Mesendoderm (in vitro differentiated cells): ENCODE measurements around the gene METRN.
A peak's percentile ranks its signal among the peaks of the same experiment; 100 is the strongest.

Experiments
- DNase-seq: peaks from one replicate; pipeline ENCODE4 v3.0.0; 2013
- H2AK5ac ChIP-seq: 2 replicates; pipeline ENCODE4 v1.6.1; 2013; ENCODE audit warnings: low read length, inconsistent platforms
- H2BK120ac ChIP-seq: 2 replicates; pipeline ENCODE4 v1.6.1; 2013; ENCODE audit warnings: low read depth, mild to moderate bottlenecking, low read length, moderate library complexity, mixed read lengths
- H2BK15ac ChIP-seq: replicated peaks from 2 replicates; pipeline ENCODE4 v1.6.1; 2013; ENCODE audit warnings: low read depth, mild to moderate bottlenecking, moderate library complexity
- H2BK5ac ChIP-seq: 2 replicates; pipeline ENCODE4 v1.6.1; 2013; ENCODE audit warnings: low read length, inconsistent platforms
- H3K18ac ChIP-seq: 2 replicates; pipeline ENCODE4 v1.6.1; 2013; ENCODE audit warnings: mild to moderate bottlenecking, low read length, mixed read lengths
- H3K23ac ChIP-seq: one replicate; pipeline ENCODE4 v1.6.1; 2013; ENCODE audit warnings: low read length
- H3K27ac ChIP-seq: 2 replicates; pipeline ENCODE4 v1.5.1; 2013; ENCODE audit warnings: low read depth, mild to moderate bottlenecking, inconsistent platforms, low read length, moderate library complexity
- H3K27me3 ChIP-seq: 2 replicates; pipeline ENCODE4 v1.6.1; 2013; ENCODE audit warnings: low read length, control low read depth, mild to moderate bottlenecking, inconsistent platforms; ENCODE audit not compliant: insufficient read depth, poor library complexity
- H3K36me3 ChIP-seq: 2 replicates; pipeline ENCODE4 v1.6.1; 2013; ENCODE audit warnings: low read length, inconsistent platforms; ENCODE audit not compliant: control insufficient read depth, insufficient read depth
- H3K4ac ChIP-seq: one replicate; pipeline ENCODE4 v1.6.1; 2013; ENCODE audit warnings: low read depth, mild to moderate bottlenecking, low read length, moderate library complexity
- H3K4me1 ChIP-seq: 2 replicates; pipeline ENCODE4 v1.6.1; 2013; ENCODE audit warnings: low read depth, low read length, inconsistent platforms; ENCODE audit not compliant: control insufficient read depth
- H3K4me2 ChIP-seq: 2 replicates; pipeline ENCODE4 v1.6.1; 2013; ENCODE audit warnings: low read length
- H3K4me3 ChIP-seq: 2 replicates; pipeline ENCODE4 v1.5.1; 2013; ENCODE audit warnings: mild to moderate bottlenecking, low read length
- H3K56ac ChIP-seq: one replicate; pipeline ENCODE4 v1.6.1; 2013; ENCODE audit warnings: low read length
- H3K79me1 ChIP-seq: 2 replicates; pipeline ENCODE4 v1.6.1; 2013; ENCODE audit warnings: low read length, inconsistent platforms
- H3K79me2 ChIP-seq: 2 replicates; pipeline ENCODE4 v1.6.1; 2013; ENCODE audit warnings: mild to moderate bottlenecking, low read length; ENCODE audit not compliant: control insufficient read depth, insufficient read depth
- H3K9ac ChIP-seq: 2 replicates; pipeline ENCODE4 v1.6.1; 2013; ENCODE audit warnings: low read length, inconsistent platforms
- H4K5ac ChIP-seq: one replicate; pipeline ENCODE4 v1.6.1; 2013; ENCODE audit warnings: low read length
- H4K8ac ChIP-seq: one replicate; pipeline ENCODE4 v1.6.1; 2013; ENCODE audit warnings: low read depth, mild to moderate bottlenecking, control low read depth, low read length, moderate library complexity
- WGBS: extraction: QIAGEN DNeasy Blood & Tissue Kit; methylation state at CpG from one replicate; pipeline ENCODE4 v1.1.7; 2013; ENCODE audit warnings: low lambda C conversion rate, missing lambda C conversion rate; ENCODE audit not compliant: insufficient coverage; ENCODE audit errors: extremely low coverage; 5-methylcytosine and 5-hydroxymethylcytosine counted together

The METRN gene

DNA sequence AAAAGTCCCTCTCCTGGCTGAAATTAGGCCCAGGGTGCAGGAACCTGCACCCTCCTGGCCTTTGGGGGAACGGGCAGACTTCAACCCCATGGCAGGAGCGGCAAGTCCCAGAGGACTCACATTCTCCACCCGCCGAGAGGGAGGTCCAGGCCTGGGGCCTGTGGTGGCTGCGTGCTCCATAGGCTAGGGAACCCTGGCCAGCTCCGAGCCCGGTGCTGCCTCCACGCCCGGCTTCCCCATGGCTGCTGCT lies 11.2 kb downstream of the METRN start:
- Histone ChIP-seq H2AK5ac (no peak overlapping the region), H3K79me1 (no peaks in the 10 kb centered on the region), H4K8ac (no peak overlapping the region), H2BK5ac (no peak overlapping the region), H3K56ac (no peak overlapping the region), H3K4me1 (no peaks in the 10 kb centered on the region), H2BK120ac (no peak overlapping the region), H3K18ac (no peak overlapping the region), H3K79me2 (no peaks in the 10 kb centered on the region), H3K4me2 (no peak overlapping the region), H3K27ac (no peak overlapping the region), H3K4ac (no peak overlapping the region), H3K36me3 (no peaks in the 10 kb centered on the region), H2BK15ac (no peak overlapping the region), H3K27me3 (no peaks in the 10 kb centered on the region), H3K4me3 (no peak overlapping the region), H3K23ac (no peak overlapping the region), H3K9ac (no peak overlapping the region), H4K5ac (no peak overlapping the region)
- WGBS: no CpG with 5 or more reads among the region's 9 CpGs
- DNase-seq: no peak

DNA sequence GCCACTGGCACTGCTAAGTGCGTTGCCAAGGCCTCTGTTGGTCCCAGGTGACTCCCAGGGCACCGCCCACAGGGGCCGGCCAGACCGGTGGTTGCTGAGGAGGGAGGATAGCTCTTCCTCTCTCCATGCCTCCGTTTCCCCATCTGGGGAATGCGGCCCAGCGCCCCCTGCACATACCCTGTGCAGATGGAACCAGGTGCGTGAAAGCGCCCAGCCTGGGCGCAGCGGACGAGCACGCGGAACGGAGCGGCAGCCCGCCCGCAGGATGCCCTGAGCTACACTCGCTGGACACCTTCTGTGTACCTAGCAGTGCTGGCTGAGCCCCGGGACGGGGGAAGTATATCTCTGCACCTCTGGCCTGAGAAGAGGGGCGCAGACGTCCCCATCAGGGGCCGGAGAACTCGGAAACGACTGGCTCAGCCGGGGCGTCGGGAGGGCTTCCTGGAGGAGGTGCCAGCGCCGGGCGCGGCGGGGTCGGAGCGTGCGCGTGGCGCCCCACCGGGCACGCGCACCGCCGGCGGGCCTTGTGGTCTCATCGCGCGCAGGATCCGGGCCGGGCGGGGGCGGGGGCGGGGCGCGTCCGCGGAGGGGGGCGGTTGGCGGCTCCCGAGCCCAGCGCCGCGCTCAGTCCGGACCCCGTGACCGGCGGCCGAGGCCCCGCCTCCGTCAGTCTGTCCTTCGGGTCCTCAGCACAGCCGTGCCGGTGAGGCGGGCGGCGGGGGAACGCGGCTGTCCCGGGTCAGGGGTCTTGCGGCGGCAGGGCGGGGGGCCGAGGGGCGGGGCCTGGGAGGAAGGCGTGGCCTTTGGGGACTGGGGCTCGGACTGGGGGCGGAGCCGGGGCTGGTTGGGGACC lies 11.7 kb downstream of the METRN start, which contains the start of the genes CCDC78 and HAGHL:
TSS of gene CCDC78 (minus strand) at position 6 of the 853 bp plus-strand sequence. CDS start 76 bp downstream, outside the sequence.
TSS of gene HAGHL (plus strand) at position 669 of the 853 bp plus-strand sequence. CDS start 404 bp downstream, outside the sequence.
- no peak within 1 kb of the TSS for H2BK15ac ChIP-seq
- peak within 1 kb of the TSS; percentile 77 for H3K4me2 ChIP-seq
- H4K5ac ChIP-seq: no peak within 1 kb of the TSS
- H3K79me1 ChIP-seq: no peaks in the 10 kb centered on the region
- H3K27me3 ChIP-seq: no peaks in the 10 kb centered on the region
- no peak within 1 kb of the TSS for H3K18ac ChIP-seq
- H3K27ac ChIP-seq: no peak within 1 kb of the TSS
- H3K4me3 ChIP-seq: peak within 1 kb of the TSS; percentile 13
- peak within 1 kb of the TSS; percentile 73 for H3K9ac ChIP-seq
- H3K56ac ChIP-seq: peak within 1 kb of the TSS; percentile 89
- no CpG with 5 or more reads among the region's 88 CpGs for WGBS
- peak within 1 kb of the TSS; percentile 24 for H3K23ac ChIP-seq
- H3K36me3 ChIP-seq: no peaks in the 10 kb centered on the region
- H2BK5ac ChIP-seq: no peak within 1 kb of the TSS
- no peak within 1 kb of the TSS for H4K8ac ChIP-seq
- H3K79me2 ChIP-seq: no peaks in the 10 kb centered on the region
- H3K4me1 ChIP-seq: no peaks in the 10 kb centered on the region
- no peak within 1 kb of the TSS for H3K4ac ChIP-seq
- DNase-seq: peak; percentile 36
- no peak within 1 kb of the TSS for H2BK120ac ChIP-seq
- no peak within 1 kb of the TSS for H2AK5ac ChIP-seq

DNA sequence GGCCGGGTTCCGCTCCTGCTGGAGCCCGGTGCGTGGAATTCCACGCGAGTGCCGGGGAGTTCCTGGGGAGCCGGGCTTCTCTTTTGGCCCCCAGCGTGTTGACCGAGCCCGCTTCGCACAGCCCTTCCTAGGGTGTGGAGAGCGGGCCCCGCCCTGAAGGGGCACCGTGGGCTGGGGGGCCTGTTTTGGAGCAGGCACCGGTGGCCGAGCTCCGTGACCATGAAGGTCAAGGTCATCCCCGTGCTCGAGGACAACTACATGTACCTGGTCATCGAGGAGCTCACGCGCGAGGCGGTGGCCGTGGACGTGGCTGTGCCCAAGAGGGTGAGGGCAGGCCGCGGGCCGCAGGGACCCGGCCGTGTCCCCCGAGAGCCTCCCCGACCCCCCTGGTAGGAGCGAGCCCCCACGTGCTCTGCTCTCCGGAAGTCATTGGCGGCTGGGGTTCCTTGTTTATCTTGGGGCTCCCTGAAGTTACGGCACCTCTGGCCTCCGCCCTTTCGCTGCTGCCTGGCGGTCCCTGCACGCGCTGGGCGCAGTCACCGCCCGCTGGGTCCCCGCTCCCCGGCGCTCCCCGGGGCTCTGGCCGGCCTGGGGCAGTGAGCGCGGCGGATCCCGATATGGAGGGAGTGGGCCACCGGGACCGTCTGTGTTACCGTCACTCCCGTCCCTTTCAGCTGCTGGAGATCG lies 12.5 kb downstream of the METRN start:
- Histone ChIP-seq H3K36me3 (no peaks in the 10 kb centered on the region), H3K79me1 (no peaks in the 10 kb centered on the region), H2BK120ac (no peak overlapping the region), H3K4me3 (peak overlapping the region; percentile 13), H3K18ac (no peak overlapping the region), H3K27me3 (no peaks in the 10 kb centered on the region), H3K23ac (peak overlapping the region; percentile 24), H3K9ac (peak overlapping the region; percentile 73), H3K56ac (peak overlapping the region; percentile 89), H4K5ac (no peak overlapping the region), H2AK5ac (no peak overlapping the region), H3K4me1 (no peaks in the 10 kb centered on the region), H3K79me2 (no peaks in the 10 kb centered on the region), H3K4me2 (peak overlapping the region; percentile 77), H4K8ac (no peak overlapping the region), H2BK5ac (no peak overlapping the region), H3K27ac (no peak overlapping the region), H2BK15ac (no peak overlapping the region), H3K4ac (no peak overlapping the region)
- DNase-seq: no peak
- WGBS: no CpG with 5 or more reads among the region's 61 CpGs

DNA sequence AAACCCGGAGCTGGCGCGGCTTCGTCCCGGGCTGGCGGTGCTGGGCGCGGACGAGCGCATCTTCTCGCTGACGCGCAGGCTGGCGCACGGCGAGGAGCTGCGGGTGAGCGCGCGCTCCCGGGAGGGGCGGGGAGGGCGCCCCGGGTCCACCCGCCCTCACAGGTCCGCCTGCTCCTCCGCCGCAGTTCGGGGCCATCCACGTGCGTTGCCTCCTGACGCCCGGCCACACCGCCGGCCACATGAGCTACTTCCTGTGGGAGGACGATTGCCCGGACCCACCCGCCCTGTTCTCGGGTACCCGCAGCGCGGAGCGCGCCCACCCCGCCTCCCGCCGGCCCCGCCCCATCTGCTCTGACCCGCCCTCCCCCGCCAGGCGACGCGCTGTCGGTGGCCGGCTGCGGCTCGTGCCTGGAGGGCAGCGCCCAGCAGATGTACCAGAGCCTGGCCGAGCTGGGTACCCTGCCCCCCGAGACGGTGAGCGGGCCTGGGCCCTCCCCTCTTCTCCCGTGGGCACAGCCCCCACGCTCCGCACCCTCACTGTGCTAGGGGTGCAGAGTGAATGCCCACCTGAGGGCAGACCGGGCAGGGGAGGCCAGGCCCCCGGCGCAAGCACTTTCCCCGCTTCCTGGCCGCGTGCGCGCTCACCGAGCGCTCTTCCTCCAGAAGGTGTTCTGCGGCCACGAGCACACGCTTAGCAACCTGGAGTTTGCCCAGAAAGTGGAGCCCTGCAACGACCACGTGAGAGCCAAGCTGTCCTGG lies 13.4 kb downstream of the METRN start:
- H4K8ac ChIP-seq: no peak overlapping the region
- H3K4ac ChIP-seq: no peak overlapping the region
- H2BK120ac ChIP-seq: no peak overlapping the region
- no peaks in the 10 kb centered on the region for H3K27me3 ChIP-seq
- no peaks in the 10 kb centered on the region for H3K79me1 ChIP-seq
- no peak overlapping the region for H2BK15ac ChIP-seq
- no peak overlapping the region for H2BK5ac ChIP-seq
- no peaks in the 10 kb centered on the region for H3K4me1 ChIP-seq
- H3K36me3 ChIP-seq: peaks cover 1% of the 10 kb centered on the region
- H3K79me2 ChIP-seq: no peaks in the 10 kb centered on the region
- no peak overlapping the region for H4K5ac ChIP-seq
- H3K27ac ChIP-seq: no peak overlapping the region
- H3K4me3 ChIP-seq: no peak overlapping the region
- H3K9ac ChIP-seq: peak overlapping the region; percentile 66
- DNase-seq: peak; percentile 75
- peak overlapping the region; percentile 89 for H3K56ac ChIP-seq
- whole genome bisulfite sequencing: no CpG with 5 or more reads among the region's 80 CpGs
- H3K4me2 ChIP-seq: peak overlapping the region; percentile 59
- H2AK5ac ChIP-seq: no peak overlapping the region
- H3K18ac ChIP-seq: no peak overlapping the region
- H3K23ac ChIP-seq: peak overlapping the region; percentile 66

DNA sequence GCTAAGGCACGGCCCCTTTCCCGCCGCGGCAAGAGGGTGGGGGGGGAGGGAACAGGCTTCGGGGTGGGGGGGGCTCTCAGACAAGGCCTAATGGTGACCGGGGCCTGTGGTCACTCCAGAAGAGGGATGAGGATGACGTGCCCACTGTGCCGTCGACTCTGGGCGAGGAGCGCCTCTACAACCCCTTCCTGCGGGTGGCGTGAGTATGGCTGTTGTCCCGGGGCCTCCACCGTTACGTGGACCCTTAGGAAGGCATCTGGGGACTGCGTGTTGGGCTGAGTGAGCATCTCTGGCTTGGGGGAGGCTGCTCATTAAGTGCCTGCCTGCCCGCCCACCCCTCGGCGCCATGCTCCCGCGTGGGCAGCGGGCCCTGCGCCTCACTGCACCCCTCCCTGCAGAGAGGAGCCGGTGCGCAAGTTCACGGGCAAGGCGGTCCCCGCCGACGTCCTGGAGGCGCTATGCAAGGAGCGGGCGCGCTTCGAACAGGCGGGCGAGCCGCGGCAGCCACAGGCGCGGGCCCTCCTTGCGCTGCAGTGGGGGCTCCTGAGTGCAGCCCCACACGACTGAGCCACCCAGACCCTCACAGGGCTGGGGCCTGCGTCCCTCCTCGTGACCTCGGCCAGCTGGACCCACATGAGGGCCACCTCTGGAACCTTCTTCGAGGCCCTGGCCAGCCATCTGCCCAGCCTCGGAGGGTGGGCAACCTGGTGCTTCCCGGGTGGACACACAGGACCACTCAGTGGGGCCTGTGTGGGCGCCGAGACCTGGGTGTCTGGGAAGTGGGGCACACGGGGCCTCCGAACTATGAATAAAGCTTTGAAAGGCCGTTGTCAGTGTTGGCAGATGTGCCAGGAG lies 14.2 kb downstream of the METRN start:
- no peak overlapping the region for H4K5ac ChIP-seq
- peak overlapping the region; percentile 34 for H3K56ac ChIP-seq
- H3K18ac ChIP-seq: no peak overlapping the region
- no peak overlapping the region for H2BK5ac ChIP-seq
- no peak overlapping the region for H3K27ac ChIP-seq
- no CpG with 5 or more reads among the region's 55 CpGs for WGBS
- H3K27me3 ChIP-seq: no peaks in the 10 kb centered on the region
- H2BK120ac ChIP-seq: no peak overlapping the region
- H3K4me2 ChIP-seq: no peak overlapping the region
- H3K4me3 ChIP-seq: no peak overlapping the region
- H3K4ac ChIP-seq: no peak overlapping the region
- peaks cover 3% of the 10 kb centered on the region for H3K36me3 ChIP-seq
- no peaks in the 10 kb centered on the region for H3K4me1 ChIP-seq
- H3K79me1 ChIP-seq: no peaks in the 10 kb centered on the region
- no peak overlapping the region for H4K8ac ChIP-seq
- no peak overlapping the region for H2BK15ac ChIP-seq
- peak; percentile 24 for DNase-seq
- no peak overlapping the region for H2AK5ac ChIP-seq
- no peaks in the 10 kb centered on the region for H3K79me2 ChIP-seq
- no peak overlapping the region for H3K23ac ChIP-seq
- no peak overlapping the region for H3K9ac ChIP-seq
